A673 (cell line): Measurements from ENCODE around the gene COA1.
"Not testable (repeated sequence)": the region's sequence is repeated elsewhere in the genome, so short reads cannot be mapped to it uniquely, and the experiment has no call there.

ENCODE experiments used
- CTCF ChIP-seq: fragments of 300-800, 200-600 bp; sonication (generic); conservative IDR thresholded peaks from 2 replicates; pipeline ENCODE4 v1.5.1; 2017; ENCODE audit warnings: low read depth, mild to moderate bottlenecking, antibody characterized with exemption, low read length, moderate library complexity, mixed read lengths
- EZH2 ChIP-seq: fragments of 200-600 bp; sonication (generic); IDR thresholded peaks from 2 replicates; pipeline ENCODE4 v1.6.1; 2017; ENCODE audit warnings: borderline replicate concordance, low read depth, mild to moderate bottlenecking, mixed read lengths, antibody characterized with exemption, low read length; ENCODE audit not compliant: poor library complexity, severe bottlenecking

GRCh38 chr7:43627798-43628197 lies 101.5 kb downstream of the COA1 start:
- TF ChIP-seq CTCF, EZH2: not testable (repeated sequence)
